ENCODE measurements around the gene ARMC6.
"Not testable (repeated sequence)": the region's sequence is repeated elsewhere in the genome, so short reads cannot be mapped to it uniquely, and the experiment has no call there.

Gene ARMC6

DNA sequence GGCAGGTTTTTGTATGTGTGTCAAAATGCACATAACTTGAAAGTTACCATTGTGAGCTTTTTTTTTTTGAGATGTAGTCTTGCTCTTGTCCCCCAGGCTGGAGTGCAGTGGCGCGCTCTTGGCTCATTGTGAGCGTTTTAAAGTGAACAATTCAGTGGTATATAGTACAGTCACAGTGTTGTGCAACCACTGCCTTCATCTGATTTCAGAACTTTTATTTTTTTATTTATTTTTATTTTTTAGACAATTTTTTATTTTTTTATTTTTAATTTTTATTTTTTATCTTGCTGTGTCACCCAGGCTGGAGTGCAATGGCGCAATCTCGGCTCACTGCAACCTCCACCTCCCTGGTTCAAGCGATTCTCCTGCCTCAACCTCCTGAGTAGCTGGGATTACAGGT is 45.4 kb downstream of the ARMC6 start:
- DNase-seq = no peak

DNA sequence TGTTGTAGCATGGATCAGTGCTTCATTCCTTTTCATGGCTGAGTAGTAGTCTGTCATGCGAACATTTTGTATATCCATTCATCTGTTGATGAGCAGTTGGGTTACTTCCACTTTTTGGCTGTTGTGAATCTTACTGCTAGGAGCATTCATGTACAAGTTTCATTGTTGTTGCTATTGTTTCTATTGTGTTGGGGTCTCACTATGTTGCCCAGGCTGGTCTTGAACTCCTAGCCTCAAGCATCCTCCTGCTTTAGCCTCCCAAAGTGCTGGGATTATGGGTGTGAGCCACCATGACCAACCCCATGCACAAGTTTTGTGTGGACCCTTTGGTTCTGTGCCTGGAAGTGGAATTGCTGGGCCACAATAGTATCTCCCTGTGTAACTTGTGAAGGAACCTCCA is 46.2 kb downstream of the ARMC6 start:
- no peak for DNase-seq

DNA sequence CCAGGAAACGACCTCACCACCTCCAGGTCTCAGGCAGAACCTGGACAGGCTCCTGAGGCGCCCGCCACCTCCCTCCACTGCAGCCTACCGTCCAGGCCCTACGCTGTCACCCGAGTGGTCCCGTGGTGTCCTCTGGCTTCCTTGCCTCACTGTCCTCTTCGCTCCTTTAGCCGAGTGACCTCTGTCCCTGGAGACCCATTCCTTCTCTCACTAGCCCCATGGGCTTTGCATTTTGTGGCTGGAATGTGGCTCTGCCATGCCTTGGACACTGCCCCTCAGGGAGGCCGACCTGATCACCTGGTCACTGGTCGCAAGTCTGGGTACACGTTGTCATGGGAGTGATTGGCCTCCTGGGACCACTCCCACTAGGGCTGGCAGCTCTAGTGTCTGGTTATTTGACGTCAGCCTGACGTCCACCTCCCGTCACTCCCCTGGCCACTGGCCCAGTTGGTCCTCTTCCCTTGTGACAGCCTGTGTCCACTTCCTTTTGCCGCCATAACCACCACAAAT is 48.3 kb downstream of the ARMC6 start:
- no peak for DNase-seq

DNA sequence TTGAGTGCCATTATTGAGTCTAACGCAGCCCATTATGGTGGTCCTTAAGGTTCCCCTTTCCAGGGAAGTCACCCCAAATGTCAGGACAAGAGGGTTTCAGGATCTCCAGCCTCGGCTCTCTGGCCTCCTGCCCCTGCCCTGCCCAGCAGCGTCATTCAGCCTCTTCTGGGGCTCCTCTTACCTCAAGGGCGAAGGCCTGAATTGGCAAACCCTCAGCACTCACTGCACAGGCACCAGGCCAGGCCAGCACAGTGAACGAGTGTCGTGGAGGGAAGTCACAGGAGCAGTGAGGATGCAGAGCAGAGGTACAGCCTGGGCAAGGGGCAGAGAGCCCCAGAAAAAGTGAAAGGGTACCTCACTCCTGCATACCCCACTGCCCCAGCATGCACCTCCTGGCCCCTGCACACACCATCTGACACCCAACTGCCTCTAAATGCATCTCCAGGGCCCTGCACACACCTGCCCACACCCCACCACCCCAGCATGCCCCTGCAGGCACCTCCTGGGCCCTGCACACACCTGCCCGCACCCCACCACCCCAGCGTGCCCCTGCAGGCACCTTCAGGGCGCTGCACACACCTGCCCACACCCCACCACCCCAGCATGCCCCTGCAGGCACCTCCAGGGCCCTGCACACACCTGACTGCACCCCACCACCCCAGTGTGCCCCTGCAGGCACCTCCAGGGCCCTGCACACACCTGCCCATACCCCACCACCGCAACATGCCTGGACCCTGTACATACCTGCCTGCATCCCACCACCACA is 50.2 kb downstream of the ARMC6 start:
- no peak for DNase-seq

DNA sequence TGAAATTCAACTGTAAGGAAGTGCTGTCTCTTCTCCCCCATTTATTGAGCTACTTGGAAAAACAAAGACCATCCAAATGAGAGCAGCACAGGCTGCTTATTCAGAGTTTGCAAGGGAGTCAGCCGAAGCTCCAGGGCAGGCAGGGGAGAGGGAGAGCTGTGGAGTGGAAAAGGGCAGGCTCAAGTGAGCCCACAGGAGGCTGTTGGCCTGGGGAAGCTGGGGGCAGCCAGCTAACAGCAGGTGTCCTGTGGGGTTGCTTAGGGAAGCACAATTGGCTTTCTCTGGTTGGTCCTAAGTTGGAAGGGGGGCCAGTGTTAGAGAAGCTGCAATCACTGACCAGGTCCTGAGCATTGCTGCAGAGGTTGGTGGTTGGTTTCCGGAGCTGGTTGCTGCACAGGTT is 54.3 kb downstream of the ARMC6 start:
- DNase-seq = no peak

DNA sequence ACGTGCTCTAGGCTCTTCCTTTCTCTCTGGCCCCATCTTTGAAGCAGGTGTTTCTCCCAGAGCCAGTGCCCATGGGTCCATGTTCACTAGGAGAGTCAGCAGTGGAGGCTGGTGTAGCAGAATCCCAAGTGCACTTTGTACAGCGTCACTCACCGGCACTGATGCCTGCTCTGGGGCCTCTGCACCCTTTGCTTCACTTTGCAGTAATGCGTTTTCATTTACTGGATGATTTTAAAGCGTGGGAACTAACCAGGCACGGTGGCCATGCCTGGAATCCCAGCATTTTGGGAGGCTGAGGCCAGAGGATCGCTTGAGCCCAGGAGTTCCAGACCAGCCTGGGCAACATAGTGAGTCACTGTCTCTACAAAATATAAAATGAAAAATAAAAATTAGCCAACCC is 61.1 kb downstream of the ARMC6 start:
- no peak for DNase-seq

DNA sequence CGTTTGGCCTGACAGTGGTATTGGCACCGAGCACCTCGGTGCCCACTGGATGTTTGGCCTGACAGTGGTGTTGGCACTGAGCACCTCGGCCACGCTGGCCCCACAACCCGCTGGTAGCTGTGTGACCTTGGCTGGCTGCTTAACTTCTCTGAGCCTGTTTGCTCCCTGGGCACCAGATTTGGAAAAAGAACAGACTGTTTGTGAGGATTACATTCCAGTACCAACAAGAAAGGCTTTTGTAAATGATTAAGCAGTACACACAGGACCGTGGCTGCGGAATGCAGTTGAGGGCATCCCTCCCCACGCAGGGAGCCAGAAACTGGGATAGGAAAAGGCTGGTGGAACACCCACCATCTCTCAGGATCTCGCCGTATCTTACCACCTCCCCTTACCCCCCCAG is 62.3 kb downstream of the ARMC6 start:
- no peak for DNase-seq

DNA sequence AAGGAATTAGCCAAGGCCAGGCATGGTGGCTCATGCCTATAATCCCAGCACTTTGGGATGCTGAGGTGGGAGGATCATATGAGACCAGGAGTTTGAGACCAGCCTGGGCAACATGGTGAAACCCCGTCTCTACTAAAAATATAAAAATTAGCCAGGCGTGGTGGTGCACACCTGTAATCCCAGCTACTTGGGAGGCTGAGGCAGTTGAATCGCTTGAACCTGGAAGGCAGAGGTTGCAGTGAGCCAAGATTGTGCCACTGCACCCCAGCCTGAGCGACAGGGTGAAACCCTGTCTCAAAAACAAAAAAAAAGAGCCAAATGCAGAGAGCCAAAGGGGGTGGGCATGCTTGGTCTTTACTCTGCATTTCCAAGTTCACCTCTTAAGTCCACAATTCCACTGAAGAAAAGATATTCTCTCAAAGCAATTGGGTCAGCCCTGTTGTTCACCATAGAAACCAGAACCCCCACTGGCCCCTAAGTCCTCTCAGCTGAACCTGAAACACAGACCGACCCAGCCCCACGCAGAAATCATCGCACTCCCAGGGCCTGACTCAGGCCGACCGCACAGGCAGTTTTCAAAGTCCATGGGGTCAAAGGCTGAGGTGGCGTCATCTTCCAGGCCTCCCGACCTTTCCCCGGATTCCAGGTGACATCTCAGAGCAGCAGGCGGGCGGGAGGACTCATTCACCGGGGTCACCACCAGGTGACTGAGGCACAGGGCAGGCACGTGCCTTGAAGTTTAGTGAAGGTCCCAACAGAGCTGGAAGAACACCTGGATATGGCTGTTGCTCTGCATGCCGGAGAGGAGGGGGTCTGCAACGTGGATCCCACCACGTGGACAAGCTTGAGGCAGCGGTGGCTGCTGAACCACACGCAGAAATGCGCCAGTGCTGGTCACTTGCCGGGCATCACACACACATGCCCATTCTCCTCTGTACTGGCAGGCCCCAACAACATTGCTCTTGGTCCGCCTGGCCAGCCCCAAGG is 63.5 kb downstream of the ARMC6 start:
- no peak for DNase-seq

DNA sequence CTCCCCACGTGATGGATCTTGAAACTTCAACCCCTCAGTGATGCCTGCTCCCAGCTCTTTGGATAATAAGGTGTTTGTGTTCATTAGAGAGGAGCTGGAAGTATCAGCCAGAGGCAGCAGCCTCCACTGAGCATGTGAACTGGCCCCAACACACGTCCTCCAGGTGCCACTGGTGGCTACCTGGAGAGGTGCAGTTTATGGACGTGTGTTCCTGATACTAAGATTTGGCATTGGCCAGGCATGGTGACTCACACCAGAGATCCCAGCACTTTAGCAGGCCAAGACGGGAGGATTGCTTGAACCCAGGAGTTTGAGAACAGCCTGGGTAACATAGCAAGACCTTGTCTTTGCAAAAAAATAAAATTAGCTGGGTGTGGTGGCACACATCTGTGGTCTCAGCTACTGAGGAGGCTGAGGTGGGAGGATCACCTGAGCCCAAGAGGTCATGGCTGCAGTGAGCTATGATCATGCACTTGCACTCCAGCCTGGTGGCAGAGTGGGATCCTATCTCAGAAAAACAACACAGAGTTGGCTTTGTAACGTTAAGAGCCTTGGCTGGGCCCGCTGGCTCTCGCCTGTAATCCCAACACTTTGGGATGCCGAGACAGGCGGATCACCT is 64.8 kb downstream of the ARMC6 start:
- no peak for DNase-seq

DNA sequence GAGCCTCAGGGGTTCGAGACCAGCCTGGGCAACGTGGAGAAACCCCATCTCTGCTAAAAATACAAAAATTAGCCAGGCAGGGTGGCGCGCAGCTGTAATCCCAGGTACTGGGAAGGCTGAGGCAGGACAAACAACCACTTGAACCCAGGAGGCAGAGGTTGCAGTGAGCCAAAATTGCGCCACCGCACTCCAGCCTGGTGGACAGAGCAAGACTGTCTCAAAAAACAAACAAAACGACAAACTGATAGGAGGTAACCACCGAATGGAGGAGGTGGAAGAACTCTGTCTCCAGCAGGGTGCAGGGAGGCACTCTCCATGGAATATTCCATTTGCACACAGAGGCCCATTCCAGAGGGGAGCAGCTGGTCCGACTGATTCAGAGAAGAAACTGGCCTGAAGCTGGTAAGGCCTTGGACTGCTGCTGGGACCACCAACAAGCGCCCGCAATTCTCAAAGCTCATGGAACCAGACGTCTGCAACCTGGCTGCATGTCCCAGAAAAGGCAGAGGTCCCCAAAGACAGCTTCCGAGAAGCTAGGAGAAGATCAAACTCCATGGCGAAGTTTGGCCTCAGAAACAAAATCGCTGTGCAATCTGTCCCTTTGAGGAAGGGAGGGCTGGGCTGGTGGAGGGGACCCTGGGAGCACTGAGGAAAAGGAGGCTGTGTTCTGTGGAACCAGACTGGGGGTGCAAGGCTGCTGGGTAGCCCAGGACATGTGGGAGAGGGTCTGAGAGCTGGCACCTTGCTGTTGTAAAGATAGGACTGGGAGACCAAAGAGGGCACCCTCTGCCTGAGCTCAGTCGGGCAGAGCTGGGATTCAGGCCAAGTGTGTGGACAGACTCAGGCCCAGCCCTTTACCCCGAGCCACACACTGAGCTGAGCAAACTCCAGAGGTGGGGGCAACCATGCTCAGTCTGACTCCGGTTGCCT is 65.6 kb downstream of the ARMC6 start:
- no peak for DNase-seq

DNA sequence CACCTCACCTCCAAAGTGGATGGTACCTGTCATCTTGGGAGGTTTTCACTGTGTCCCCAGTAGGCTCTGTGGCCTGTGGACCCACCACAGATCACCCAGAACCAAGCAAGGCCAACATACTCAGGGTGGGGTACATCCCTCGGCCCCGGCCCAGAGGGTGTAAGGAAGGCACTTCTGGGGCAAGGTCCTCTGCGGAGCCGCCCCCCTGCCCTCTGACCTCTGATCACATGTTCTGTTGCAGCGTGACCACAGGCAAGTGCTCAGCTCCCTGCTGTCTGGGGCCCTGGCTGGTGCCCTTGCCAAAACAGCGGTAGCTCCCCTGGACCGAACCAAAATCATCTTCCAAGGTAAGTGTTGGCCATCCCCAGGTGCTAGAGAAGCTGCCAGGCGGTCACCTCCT is 68.1 kb downstream of the ARMC6 start:
- DNase-seq = no peak

DNA sequence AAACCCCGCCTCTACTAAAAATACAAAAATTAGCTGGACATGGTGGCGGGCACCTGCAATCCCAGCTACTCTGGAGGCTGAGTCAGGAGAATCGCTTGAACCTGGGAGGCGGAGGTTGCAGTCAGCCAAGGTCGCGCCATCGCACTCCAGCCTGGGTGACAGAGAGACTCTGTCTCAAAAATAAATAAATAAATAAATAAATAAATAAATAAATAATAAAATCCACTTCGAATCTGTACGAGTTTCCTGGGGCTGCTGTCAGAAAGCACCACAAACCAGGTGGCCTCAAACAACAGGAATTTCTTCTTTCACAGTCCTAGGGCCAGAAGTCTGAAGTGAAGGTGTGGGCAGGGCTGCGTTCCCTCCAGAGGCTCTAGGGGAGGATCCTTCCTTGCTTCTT is 69.2 kb downstream of the ARMC6 start:
- DNase-seq = not testable (repeated sequence)

DNA sequence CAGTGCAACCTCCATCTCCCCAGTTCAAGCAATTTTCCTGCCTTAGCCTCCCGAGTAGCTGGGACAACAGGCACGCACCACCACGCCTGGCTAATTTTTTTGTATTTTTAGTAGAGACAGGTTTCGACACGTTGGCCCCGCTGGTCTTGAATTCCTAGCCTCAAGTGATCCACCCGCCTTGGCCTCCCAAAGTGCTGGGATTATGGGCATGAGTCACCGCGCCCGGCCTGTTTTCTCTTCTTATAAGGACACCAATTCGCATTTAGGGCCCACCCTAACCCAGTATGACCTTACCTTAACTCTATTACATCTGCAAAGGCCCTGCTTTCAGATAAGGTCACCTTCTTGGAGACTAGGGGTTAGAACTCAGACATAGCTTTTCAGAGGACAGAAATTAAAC is 69.8 kb downstream of the ARMC6 start:
- DNase-seq = no peak

DNA sequence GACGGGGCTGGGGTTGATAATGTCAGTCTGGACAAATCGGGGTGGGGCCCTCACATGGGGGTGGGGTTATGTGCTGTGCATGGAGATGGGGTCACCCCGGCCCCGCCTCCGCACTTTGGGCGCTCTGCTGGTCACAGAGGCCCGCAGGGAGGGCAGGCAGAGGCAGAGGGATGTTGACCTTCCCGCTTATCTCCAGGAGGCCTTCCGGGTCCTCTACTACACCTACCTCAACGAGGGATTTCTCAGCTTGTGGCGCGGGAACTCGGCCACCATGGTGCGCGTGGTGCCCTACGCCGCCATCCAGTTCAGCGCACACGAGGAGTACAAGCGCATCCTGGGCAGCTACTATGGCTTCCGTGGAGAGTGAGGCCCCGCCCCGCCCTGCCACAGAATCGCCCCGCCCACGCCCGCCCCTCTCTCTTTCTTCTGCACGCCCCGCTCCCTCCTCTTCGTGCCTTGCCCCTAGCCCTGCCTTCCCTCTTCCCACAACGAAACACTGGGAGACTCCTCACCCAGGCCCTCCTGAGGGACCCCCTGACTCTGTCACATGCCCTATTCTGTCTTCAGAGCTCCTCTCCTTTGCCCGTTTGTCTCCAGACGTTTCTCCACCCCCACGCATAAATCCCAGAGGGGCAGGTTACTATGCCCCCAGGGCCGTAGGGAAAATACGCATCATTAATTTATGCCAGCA is 72.1 kb downstream of the ARMC6 start:
- DNase-seq = no peak

DNA sequence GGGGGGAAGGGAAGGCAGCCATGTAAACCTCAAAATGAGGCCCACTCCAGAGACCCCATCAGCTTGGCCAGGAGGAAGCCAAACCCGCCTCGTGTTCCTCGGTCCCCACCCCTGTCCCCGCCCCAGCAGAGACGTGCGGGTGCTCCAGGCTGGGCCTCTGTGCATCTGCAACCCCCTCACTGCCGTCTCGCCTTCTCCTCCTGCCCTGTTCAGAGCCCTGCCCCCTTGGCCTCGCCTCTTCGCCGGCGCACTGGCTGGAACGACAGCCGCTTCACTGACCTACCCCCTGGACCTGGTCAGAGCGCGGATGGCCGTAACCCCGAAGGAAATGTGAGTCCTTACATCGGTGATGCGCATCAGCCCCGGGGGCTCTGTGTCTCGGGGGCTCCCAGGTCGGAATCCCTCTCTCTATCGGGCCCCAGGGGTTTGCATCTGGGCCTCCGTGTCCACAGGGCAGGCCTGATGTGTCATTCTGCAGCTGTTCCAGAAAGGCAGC is 72.7 kb downstream of the ARMC6 start:
- no peak for DNase-seq

DNA sequence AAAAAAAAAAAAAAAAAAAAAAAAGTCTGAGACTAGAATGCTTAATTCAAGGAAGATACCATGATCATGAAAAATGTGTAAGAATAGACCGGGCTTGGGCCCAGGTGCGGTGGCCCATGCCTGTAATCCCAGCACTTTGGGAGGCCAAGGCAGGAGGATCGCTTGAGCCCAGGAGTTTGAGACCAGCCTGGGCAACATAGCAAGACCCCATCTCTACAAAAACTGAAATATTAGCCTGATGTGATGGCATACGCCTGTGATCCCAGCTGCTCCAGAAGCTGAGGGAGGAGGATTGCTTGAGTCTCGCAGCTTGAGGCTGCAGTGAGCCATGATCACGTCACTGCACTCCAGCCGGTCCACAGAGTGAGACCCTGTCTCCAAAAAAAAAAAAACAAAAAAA is 73.5 kb downstream of the ARMC6 start:
- not testable (repeated sequence) for DNase-seq

DNA sequence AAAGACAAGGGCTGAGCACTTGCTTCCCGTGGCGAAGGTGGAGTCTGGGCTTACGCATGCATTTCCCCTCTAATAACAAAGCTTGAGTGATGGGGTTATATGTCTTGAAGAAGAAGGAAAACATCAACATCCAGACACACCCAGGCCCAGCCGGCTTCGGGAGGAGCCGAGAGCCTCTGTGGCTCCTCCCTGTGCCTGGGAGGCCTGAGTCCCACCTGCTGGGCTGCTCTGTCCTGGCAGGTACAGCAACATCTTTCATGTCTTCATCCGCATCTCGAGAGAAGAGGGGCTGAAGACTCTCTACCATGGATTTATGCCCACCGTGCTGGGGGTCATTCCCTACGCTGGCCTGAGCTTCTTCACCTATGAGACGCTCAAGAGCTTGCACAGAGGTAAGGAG is 74.3 kb downstream of the ARMC6 start:
- DNase-seq = no peak
